Gastroesophageal sphincter (tissue), 3 donors: Measurements from ENCODE around the gene ELMOD3.

Source experiments
- POLR2A ChIP-seq, 2 donors: fragments of 450-650 bp; IDR thresholded peaks; one replicate each; pipeline ENCODE4 v1.6.1; 2017; ENCODE audit warnings: antibody characterized with exemption in 2 of 2, mild to moderate bottlenecking in 2 of 2, moderate library complexity in 1 of 2
- TF ChIP-seq, protein P1 (sequence below), 4 experiments: fragments of 200-600 bp in 2 of 4; fragments of 450-650 bp in 2 of 4; sonication (generic) in 1 of 4; IDR thresholded peaks; one replicate each; pipeline ENCODE4 v1.5.1; 2017 to 2019; ENCODE audit warnings: antibody characterized with exemption in 4 of 4, mild to moderate bottlenecking in 2 of 4, moderate library complexity in 2 of 4

DNA sequence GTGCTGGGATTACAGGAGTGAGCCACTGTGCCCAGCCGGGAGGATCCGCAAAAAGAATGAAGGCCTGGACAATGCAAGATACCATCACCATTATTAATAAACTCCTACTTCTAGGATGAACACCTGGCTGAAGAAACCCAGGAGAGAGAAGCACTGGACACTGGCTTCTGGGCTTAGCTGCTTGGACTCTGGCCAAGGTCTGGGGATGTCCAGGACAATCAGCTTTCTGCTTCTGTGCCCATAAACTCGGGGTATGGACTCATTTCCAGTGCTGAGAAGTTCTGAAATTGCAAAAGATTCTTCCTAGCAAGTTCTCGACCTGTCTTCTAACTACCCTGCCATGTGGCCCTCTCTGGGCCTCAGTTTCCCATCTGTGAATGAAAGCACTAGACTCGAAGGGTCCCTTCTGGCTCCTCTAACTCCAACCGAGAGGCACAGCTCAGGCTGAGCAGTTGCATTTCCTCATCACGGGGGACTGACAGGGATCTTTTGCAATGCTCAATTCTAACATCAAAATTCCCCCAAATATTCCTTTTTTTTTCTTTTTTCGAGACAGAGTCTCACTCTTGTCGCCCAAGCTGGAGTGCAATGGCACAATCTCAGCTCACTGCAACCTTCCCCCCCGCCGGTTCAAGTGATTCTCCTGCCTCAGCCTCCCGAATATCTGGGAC lies 61.5 kb downstream of the ELMOD3 start:
- TF ChIP-seq, protein P1, sequence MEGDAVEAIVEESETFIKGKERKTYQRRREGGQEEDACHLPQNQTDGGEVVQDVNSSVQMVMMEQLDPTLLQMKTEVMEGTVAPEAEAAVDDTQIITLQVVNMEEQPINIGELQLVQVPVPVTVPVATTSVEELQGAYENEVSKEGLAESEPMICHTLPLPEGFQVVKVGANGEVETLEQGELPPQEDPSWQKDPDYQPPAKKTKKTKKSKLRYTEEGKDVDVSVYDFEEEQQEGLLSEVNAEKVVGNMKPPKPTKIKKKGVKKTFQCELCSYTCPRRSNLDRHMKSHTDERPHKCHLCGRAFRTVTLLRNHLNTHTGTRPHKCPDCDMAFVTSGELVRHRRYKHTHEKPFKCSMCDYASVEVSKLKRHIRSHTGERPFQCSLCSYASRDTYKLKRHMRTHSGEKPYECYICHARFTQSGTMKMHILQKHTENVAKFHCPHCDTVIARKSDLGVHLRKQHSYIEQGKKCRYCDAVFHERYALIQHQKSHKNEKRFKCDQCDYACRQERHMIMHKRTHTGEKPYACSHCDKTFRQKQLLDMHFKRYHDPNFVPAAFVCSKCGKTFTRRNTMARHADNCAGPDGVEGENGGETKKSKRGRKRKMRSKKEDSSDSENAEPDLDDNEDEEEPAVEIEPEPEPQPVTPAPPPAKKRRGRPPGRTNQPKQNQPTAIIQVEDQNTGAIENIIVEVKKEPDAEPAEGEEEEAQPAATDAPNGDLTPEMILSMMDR (IDR thresholded peaks at IDR 0.05), result no peak
- TF ChIP-seq POLR2A (IDR thresholded peaks at IDR 0.05), result no peak
